K562 (cell line): ENCODE data around the gene OR10G8. TPM values are rescaled to one million over a fixed set of nuclear protein-coding genes. Genes with fewer than 3 reads are reported as not detected.
A peak's percentile ranks its signal among the peaks of the same experiment; 100 is the strongest.

ENCODE experiments used
- CEBPG ChIP-seq, 3 experiments: fragments of 200-800 bp in 1 of 3; sonication (Bioruptor generic) in 1 of 3; sonication (generic) in 1 of 3; formaldehyde crosslinking in 1 of 3; IDR thresholded peaks in 2 of 3; conservative IDR thresholded peaks in 1 of 3; 2 replicates each; pipeline versions ENCODE4 v1.6.1 to v1.8.0; 2016 to 2022; ENCODE audit warnings: missing compliant biosample characterization in 2 of 3, missing genetic modification characterization in 2 of 3, mild to moderate bottlenecking in 1 of 3, missing genetic modification reagents in 1 of 3
- DPF2 ChIP-seq: fragments of 450-650 bp; IDR thresholded peaks from 2 replicates; pipeline ENCODE4 v1.6.1; 2016
- ZNF316 ChIP-seq: fragments of 450-650 bp; IDR thresholded peaks from 2 replicates; pipeline ENCODE4 v1.6.1; 2016
- polyA plus RNA-seq, 8 experiments: library from polyadenylated mRNA; depleted of rRNA in 4 of 8; stranded (reverse) in 5 of 8; unstranded in 3 of 8; fragments of >200 nt; fragmentation: Nextera tagmentation in 2 of 8; fragmentation: Illumina TruSeq in 1 of 8; extraction: Ambion mirVana in 2 of 8; extraction: Trizol in 1 of 8; gene quantifications; 2 replicates each; pipeline versions ENCODE4 v1.2.1 to v1.2.3, GENCODE V29; 2011 to 2014; ENCODE audit warnings: inconsistent platforms in 1 of 8, missing spikeins in 1 of 8
- total RNA-seq, 7 experiments: library from RNA; depleted of rRNA in 6 of 7; stranded (reverse); fragments of >200 nt in 6 of 7; fragmentation: Illumina TruSeq in 2 of 7; extraction: Trizol in 2 of 7; gene quantifications; 2 replicates each; pipeline versions ENCODE4 v1.2.1 to v1.2.3, GENCODE V29; 2011 to 2021; ENCODE audit warnings: low replicate concordance in 1 of 7
- TF ChIP-seq, protein P1 (sequence below): IDR thresholded peaks from 3 replicates; pipeline ENCODE4 v1.6.1; 2011; ENCODE audit warnings: borderline replicate concordance, mild to moderate bottlenecking, moderate library complexity; ENCODE audit not compliant: insufficient read length; ENCODE audit errors: extremely low read depth
- TF ChIP-seq, protein P2 (sequence below): fragments of 450-650 bp; formaldehyde crosslinking; IDR thresholded peaks from 2 replicates; pipeline ENCODE4 v1.4.0; 2022; ENCODE audit warnings: missing genetic modification characterization

The OR10G8 gene
- total and polyA plus RNA-seq, 9 of the 15 experiments (the other 6 are each of a cell fraction or from before 2014, with no cell fraction given), result not detected

DNA sequence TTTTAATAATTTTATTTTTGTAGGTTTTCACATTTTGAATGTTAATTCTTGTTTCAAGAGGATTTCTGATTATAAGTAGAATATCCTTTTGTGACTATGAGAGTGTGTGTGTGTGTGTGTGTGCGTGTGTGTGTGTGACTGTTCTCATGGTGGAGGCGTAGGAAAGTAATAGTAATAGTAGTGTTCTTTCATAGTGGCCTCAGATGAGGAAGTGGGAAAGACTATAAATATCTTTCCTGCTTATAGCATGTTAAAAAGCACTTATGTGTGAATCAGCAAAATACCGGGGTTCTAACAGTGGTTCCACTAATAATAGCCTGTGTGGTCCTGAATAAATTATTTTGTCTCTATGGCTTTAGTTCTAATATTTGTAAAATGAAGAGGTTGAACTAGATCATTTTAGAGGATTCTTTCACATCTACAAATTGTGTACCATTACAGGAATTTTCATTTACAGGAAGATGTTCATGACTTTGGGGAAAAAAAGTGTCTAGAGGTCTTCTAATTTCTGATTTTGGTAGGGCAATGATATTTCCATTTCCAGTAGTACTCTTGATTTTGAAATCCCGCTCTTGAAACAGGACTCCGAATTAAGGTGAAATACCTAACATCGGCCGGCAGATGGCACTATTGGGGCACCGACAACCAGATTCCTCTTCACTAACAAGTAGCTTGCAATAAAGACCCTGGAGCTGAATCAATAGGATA lies 44.5 kb downstream of the OR10G8 start (continued):
- TF ChIP-seq, protein P1, sequence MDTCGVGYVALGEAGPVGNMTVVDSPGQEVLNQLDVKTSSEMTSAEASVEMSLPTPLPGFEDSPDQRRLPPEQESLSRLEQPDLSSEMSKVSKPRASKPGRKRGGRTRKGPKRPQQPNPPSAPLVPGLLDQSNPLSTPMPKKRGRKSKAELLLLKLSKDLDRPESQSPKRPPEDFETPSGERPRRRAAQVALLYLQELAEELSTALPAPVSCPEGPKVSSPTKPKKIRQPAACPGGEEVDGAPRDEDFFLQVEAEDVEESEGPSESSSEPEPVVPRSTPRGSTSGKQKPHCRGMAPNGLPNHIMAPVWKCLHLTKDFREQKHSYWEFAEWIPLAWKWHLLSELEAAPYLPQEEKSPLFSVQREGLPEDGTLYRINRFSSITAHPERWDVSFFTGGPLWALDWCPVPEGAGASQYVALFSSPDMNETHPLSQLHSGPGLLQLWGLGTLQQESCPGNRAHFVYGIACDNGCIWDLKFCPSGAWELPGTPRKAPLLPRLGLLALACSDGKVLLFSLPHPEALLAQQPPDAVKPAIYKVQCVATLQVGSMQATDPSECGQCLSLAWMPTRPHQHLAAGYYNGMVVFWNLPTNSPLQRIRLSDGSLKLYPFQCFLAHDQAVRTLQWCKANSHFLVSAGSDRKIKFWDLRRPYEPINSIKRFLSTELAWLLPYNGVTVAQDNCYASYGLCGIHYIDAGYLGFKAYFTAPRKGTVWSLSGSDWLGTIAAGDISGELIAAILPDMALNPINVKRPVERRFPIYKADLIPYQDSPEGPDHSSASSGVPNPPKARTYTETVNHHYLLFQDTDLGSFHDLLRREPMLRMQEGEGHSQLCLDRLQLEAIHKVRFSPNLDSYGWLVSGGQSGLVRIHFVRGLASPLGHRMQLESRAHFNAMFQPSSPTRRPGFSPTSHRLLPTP, result no peak
- no peak for TF ChIP-seq DPF2
- TF ChIP-seq, protein P2, sequence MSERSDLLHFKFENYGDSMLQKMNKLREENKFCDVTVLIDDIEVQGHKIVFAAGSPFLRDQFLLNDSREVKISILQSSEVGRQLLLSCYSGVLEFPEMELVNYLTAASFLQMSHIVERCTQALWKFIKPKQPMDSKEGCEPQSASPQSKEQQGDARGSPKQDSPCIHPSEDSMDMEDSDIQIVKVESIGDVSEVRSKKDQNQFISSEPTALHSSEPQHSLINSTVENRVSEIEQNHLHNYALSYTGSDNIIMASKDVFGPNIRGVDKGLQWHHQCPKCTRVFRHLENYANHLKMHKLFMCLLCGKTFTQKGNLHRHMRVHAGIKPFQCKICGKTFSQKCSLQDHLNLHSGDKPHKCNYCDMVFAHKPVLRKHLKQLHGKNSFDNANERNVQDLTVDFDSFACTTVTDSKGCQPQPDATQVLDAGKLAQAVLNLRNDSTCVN (CRISPR knock-in tag), result no peak
- TF ChIP-seq ZNF316, result 0 out of 2 replicates have a peak, but pooled peaks have one; percentile 1
- TF ChIP-seq CEBPG (CRISPR knock-in tag; IDR thresholded peaks at IDR 0.05), result no peak
- peak; percentile 18 to 42; a peak in 1 of 4 replicates for TF ChIP-seq CEBPG (tag; conservative IDR thresholded peaks at IDR 0.05 in 1 of 2, IDR thresholded peaks at IDR 0.05 in 1 of 2)
